ENCODE results near the gene CEP192.

GRCh38 chr18:13036622-13037320 lies 45.6 kb downstream of the CEP192 start:
- TF ChIP-seq EZH2 (IDR thresholded peaks at IDR 0.05; ENCODE audit: low read length): no peak
- TF ChIP-seq CTCF (optimal IDR thresholded peaks at IDR 0.05 in 1 of 3, IDR thresholded peaks at IDR 0.05 in 1 of 3, conservative IDR thresholded peaks at IDR 0.05 in 1 of 3; ENCODE audit: extremely low read depth in 1 of 3, insufficient read depth in 2 of 3, low read length in 3 of 3): no peak

All from keratinocyte (primary cell).